Measurements from ENCODE around the gene RAVER1.

The RAVER1 gene

GRCh38 chr19:10316229-10317044, 16.9 kb downstream of the RAVER1 start (continued):
- TF ChIP-seq PATZ1 (CRISPR knock-in tag; IDR thresholded peaks at IDR 0.05; ENCODE audit: borderline replicate concordance) (no peak), SNAI2 (CRISPR knock-in tag; IDR thresholded peaks at IDR 0.05) (no peak)

GRCh38 chr19:10315335-10316214, 17.8 kb downstream of the RAVER1 start, which contains the start of gene FDX2:
Gene FDX2 (minus strand): TSS chr19:10316015. CDS start chr19:10315996, 19 bp downstream.
- no peak for TF ChIP-seq PPARA (CRISPR knock-in tag; IDR thresholded peaks at IDR 0.05; ENCODE audit: borderline replicate concordance)
- no peak for TF ChIP-seq POU6F1 (CRISPR knock-in tag; IDR thresholded peaks at IDR 0.05; ENCODE audit: borderline replicate concordance, low read depth)
- no peak for TF ChIP-seq RARB (CRISPR knock-in tag; IDR thresholded peaks at IDR 0.05)
- TF ChIP-seq OSR1 (CRISPR knock-in tag; IDR thresholded peaks at IDR 0.05): no peak
- TF ChIP-seq ZNF8 (CRISPR knock-in tag; IDR thresholded peaks at IDR 0.05): no peak
- TF ChIP-seq ZNF565 (CRISPR knock-in tag; conservative IDR thresholded peaks at IDR 0.05; ENCODE audit: low read depth): no peak
- TF ChIP-seq CREB5 (CRISPR knock-in tag; IDR thresholded peaks at IDR 0.05; ENCODE audit: low read depth): no peak
- no peak for TF ChIP-seq TCF4 (CRISPR knock-in tag; IDR thresholded peaks at IDR 0.05; ENCODE audit: borderline replicate concordance)
- no peak for TF ChIP-seq BACH2 (CRISPR knock-in tag; IDR thresholded peaks at IDR 0.05; ENCODE audit: borderline replicate concordance)
- TF ChIP-seq TOX (CRISPR knock-in tag; IDR thresholded peaks at IDR 0.05; ENCODE audit: borderline replicate concordance): no peak
- TF ChIP-seq ZC3H10 (CRISPR knock-in tag; IDR thresholded peaks at IDR 0.05): no peak
- no peak for TF ChIP-seq ISL1 (CRISPR knock-in tag; IDR thresholded peaks at IDR 0.05)
- no peak for TF ChIP-seq PATZ1 (CRISPR knock-in tag; IDR thresholded peaks at IDR 0.05; ENCODE audit: borderline replicate concordance)
- peak; percentile 90 for ATAC-seq

GRCh38 chr19:10309423-10309822, 23.9 kb downstream of the RAVER1 start, which contains the start of gene ZGLP1:
Gene ZGLP1 (minus strand): TSS chr19:10309815.
- no peak for ATAC-seq
- no peak for TF ChIP-seq ZNF565 (CRISPR knock-in tag; conservative IDR thresholded peaks at IDR 0.05; ENCODE audit: low read depth)
- TF ChIP-seq PPARA (CRISPR knock-in tag; IDR thresholded peaks at IDR 0.05; ENCODE audit: borderline replicate concordance): no peak
- TF ChIP-seq CREB5 (CRISPR knock-in tag; IDR thresholded peaks at IDR 0.05; ENCODE audit: low read depth): no peak
- TF ChIP-seq OSR1 (CRISPR knock-in tag; IDR thresholded peaks at IDR 0.05): no peak
- no peak for TF ChIP-seq ZNF8 (CRISPR knock-in tag; IDR thresholded peaks at IDR 0.05)
- TF ChIP-seq CSRNP3 (CRISPR knock-in tag; IDR thresholded peaks at IDR 0.05): no peak
- TF ChIP-seq TOX (CRISPR knock-in tag; IDR thresholded peaks at IDR 0.05; ENCODE audit: borderline replicate concordance): no peak
- TF ChIP-seq TSHZ2 (CRISPR knock-in tag; IDR thresholded peaks at IDR 0.05): no peak
- TF ChIP-seq POU6F1 (CRISPR knock-in tag; IDR thresholded peaks at IDR 0.05; ENCODE audit: borderline replicate concordance, low read depth): no peak
- no peak for TF ChIP-seq BACH2 (CRISPR knock-in tag; IDR thresholded peaks at IDR 0.05; ENCODE audit: borderline replicate concordance)
- no peak for TF ChIP-seq ZNF70 (CRISPR knock-in tag; IDR thresholded peaks at IDR 0.05)
- no peak for TF ChIP-seq ISL1 (CRISPR knock-in tag; IDR thresholded peaks at IDR 0.05)
- no peak for TF ChIP-seq ZFP30 (CRISPR knock-in tag; IDR thresholded peaks at IDR 0.05)
- TF ChIP-seq RARB (CRISPR knock-in tag; IDR thresholded peaks at IDR 0.05): no peak
